GM18508 (cell line): ENCODE measurements around the gene IFNA4.
A peak's percentile ranks its signal among the peaks of the same experiment; 100 is the strongest.
"Not testable (repeated sequence)": the region's sequence is repeated elsewhere in the genome, so short reads cannot be mapped to it uniquely, and the experiment has no call there.

Experiments used
- ATAC-seq: cut with Tn5 transposase; IDR thresholded peaks from one replicate; pipeline ENCODE4 v1.9.1; 2021; ENCODE audit warnings: moderate number of reproducible peaks; ENCODE audit not compliant: insufficient read depth, unreplicated experiment

The IFNA4 gene

GRCh38 chr9:21171351-21171750 lies 16.0 kb downstream of the IFNA4 start:
- no peak for ATAC-seq

GRCh38 chr9:21166560-21166959 lies 20.8 kb downstream of the IFNA4 start, which contains the start of gene IFNA21:
IFNA21 (minus strand) TSS chr9:21166660; CDS start chr9:21166612, 48 bp downstream.
- ATAC-seq, result not testable (repeated sequence)

GRCh38 chr9:21165516-21165915 lies 21.9 kb downstream of the IFNA4 start:
- no peak for ATAC-seq

DNA sequence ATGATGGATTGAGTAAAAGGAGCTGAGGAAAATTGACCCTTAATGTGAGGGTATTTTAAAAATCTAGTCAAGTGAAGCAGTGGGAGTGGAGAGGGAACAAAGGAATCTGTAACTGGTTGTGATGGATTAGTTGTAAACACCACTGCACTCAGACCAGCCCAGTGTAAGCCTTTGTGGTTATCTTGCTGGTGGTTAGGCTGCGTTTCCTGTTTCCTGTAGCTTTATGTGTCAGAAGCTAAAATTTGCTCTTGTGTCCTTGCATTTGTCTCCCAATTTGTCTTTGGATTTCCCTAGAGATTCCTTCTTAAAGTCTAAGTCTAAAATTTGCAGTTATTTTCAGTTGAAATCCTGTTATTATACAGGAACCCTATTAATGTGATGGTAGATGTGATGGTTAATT lies 27.2 kb downstream of the IFNA4 start:
- peak; percentile 83 for ATAC-seq

GRCh38 chr9:21155501-21155900 lies 31.9 kb downstream of the IFNA4 start:
- no peak for ATAC-seq

DNA sequence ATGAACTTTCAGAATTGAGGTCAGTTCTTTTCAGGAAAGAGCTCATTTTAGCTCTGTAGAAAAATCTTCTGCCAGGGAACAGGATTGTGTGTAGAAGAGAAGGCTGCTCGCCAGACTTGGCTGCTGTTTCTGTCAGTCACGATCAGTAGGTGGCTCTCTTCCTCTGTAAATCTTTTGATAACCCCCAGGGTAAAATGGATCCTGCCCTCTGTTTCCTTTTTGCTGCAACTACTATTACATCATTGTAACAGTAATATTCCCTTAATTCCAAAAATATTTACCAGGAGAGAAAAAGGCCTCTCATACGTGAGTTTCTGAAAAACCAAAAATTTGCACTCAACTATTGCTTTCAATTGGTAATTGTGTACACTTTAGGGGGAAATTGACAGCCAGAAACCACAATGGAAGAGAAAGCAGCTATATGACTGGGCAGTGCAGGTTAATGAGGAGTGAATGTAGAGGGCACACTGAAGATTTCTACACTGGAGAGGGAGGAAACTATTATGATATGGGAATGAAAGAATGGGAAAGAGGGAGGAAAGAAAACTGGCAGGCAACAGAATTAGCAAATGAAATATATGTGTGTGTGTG lies 33.3 kb downstream of the IFNA4 start:
- ATAC-seq, result peak; percentile 69

DNA sequence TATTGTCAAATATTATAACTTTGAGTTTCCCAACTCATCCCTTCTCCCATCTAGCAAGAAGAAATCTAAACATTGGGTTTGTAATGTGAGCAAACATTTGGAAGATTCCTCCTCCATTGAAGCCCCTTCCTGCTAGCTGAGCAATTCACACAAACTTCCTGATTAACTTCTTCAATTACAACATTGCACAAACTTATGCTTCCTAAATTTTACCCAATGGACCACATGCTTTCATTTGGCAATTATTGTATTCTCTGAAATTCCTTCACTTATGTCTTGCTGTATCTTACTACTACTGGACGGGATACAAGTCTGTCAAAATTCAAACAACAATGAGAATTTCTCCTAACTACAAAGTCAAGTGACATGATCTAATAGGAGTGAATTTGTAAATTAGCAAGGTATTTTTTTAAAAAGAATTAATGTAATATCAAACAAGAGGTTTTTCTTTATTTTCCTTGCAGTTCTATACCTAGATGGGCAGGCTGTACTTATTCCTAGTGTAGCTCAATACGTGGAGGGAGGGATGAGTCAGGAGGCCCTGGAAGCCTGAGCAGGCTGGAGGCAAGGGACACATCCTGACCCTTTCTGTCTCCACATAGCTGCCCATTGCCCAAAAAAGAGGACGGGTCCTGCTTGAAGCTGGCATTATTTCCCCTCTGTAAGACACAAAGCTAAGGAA lies 33.9 kb downstream of the IFNA4 start:
- no peak for ATAC-seq

DNA sequence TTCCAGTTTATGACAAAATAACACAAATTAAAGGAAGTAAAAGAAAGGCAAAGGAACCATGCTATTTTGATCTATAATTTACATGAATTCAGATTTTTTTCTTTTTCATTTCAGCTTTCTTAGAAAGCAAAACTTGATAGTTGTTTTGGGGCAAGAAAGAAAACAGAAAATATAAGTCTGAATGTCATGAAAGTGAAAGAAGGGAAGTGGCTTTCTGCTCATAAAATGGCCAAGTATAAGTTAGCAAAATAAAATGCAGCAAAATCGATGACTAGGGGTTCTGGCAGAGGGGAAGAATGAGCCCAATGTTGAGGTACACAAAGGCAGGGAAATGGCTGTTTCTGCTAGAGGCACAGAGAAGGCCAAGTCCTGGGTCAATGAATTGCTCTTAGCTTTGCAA lies 42.8 kb downstream of the IFNA4 start:
- ATAC-seq, result peak; percentile 49

GRCh38 chr9:21141427-21141882 lies 45.9 kb downstream of the IFNA4 start, which contains the start of gene IFNW1:
IFNW1 (minus strand) TSS chr9:21141832; CDS start chr9:21141570, 262 bp downstream.
- peak; percentile 45 for ATAC-seq

DNA sequence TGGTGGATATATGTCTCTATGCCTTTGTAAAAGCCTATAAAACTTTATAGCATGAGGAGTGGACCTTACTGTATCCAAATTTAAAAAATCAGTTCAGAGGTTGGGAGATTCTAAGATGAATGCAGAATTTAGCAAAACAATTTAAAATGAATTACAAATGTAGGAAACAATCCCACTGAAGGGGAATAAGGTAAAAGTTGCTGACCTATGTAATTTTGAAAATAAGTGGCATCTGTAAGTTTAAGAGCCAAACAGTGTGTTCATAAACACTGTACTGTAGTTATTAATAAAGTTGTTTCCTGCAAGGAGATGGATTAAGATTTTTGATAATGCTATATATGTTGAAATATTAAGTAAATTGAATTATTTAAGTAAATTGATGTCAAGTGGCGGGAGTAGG lies 50.4 kb downstream of the IFNA4 start:
- no peak for ATAC-seq
